ENCODE data around the gene RPS19.
"Not testable (repeated sequence)": the region's sequence is repeated elsewhere in the genome, so short reads cannot be mapped to it uniquely, and the experiment has no call there.

DNA sequence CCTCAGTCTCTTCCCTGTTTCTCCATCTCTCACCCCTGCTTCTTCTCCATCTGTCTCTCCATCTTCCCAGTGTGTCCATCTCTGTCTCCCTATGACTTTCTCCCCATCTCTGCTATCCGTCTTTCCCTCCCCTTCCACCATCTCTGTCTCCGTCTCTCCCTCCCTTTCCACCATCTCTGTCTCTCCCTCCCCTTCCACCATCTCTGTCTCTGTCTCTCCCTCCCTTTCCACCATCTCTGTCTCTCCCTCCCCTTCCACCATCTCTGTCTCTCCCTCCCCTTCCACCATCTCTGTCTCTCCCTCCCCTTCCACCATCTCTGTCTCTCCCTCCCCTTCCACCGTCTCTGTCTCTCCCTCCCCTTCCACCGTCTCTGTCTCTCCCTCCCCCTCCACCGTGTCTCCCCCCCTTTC lies 54.4 kb downstream of the RPS19 start:
- not testable (repeated sequence) for TF ChIP-seq REST (IDR thresholded peaks at IDR 0.05; ENCODE audit: low read depth, low read length); YY1 (IDR thresholded peaks at IDR 0.05; ENCODE audit: low read depth, low read length); RFX5 (IDR thresholded peaks at IDR 0.05; ENCODE audit: low read depth, low read length); DPF2 (IDR thresholded peaks at IDR 0.05); CTCF (IDR thresholded peaks at IDR 0.05 in 2 of 3, conservative IDR thresholded peaks at IDR 0.05 in 1 of 3; ENCODE audit: control insufficient read depth in 2 of 3, extremely low read depth in 1 of 3, insufficient read depth in 1 of 3, low read depth in 3 of 3, low read length in 3 of 3)
- TF ChIP-seq, protein P1, sequence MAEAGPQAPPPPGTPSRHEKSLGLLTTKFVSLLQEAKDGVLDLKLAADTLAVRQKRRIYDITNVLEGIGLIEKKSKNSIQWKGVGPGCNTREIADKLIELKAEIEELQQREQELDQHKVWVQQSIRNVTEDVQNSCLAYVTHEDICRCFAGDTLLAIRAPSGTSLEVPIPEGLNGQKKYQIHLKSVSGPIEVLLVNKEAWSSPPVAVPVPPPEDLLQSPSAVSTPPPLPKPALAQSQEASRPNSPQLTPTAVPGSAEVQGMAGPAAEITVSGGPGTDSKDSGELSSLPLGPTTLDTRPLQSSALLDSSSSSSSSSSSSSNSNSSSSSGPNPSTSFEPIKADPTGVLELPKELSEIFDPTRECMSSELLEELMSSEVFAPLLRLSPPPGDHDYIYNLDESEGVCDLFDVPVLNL (IDR thresholded peaks at IDR 0.05; ENCODE audit: low read depth, low read length) = not testable (repeated sequence)

Data from GM12878 (cell line).